HL-60 (cell line): ENCODE data around the gene TSHZ2.

Experiments used
- POLR2AphosphoS5 ChIP-seq: IDR thresholded peaks from 2 replicates; pipeline ENCODE4 v1.6.1; 2012; ENCODE audit warnings: low read depth
- TF ChIP-seq, protein P1 (sequence below): IDR thresholded peaks from one replicate; pipeline ENCODE4 v1.5.1; 2011; ENCODE audit warnings: low read length, control low read depth, inconsistent platforms; ENCODE audit not compliant: insufficient read depth

DNA sequence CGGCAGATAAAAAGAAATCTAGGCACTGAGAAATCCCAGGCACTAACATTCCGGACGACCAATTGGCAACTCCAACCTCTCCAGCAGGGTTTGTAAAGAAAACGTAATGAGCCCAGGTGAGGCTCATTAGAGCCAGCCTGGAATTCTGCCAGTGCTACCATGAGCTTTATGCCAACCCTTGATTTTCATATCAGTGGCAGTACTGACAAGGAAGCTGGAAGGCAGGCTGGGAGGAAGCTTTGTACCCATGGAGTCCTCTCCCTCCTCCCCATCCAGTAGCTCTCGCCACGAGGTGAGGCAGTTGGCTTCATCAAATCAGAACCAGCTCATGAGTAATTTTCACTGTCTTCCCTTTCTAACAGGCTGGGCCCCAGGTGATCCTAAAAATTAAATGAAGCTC is 371.3 kb downstream of the TSHZ2 start:
- no peak for TF ChIP-seq POLR2AphosphoS5
- TF ChIP-seq, protein P1, sequence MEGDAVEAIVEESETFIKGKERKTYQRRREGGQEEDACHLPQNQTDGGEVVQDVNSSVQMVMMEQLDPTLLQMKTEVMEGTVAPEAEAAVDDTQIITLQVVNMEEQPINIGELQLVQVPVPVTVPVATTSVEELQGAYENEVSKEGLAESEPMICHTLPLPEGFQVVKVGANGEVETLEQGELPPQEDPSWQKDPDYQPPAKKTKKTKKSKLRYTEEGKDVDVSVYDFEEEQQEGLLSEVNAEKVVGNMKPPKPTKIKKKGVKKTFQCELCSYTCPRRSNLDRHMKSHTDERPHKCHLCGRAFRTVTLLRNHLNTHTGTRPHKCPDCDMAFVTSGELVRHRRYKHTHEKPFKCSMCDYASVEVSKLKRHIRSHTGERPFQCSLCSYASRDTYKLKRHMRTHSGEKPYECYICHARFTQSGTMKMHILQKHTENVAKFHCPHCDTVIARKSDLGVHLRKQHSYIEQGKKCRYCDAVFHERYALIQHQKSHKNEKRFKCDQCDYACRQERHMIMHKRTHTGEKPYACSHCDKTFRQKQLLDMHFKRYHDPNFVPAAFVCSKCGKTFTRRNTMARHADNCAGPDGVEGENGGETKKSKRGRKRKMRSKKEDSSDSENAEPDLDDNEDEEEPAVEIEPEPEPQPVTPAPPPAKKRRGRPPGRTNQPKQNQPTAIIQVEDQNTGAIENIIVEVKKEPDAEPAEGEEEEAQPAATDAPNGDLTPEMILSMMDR: no peak
